Stimulated activated CD4-positive, alpha-beta T cell treated with anti-CD3 and anti-CD28 coated beads, Interleukin-2, amount 100 ng/mL, for 4 hours (primary cell): ENCODE data around the gene ISYNA1.

Experiments used
- DNase-seq: peaks from one replicate; pipeline ENCODE4 v3.0.0-alpha.2; 2020; ENCODE audit warnings: low read depth

Gene ISYNA1

DNA sequence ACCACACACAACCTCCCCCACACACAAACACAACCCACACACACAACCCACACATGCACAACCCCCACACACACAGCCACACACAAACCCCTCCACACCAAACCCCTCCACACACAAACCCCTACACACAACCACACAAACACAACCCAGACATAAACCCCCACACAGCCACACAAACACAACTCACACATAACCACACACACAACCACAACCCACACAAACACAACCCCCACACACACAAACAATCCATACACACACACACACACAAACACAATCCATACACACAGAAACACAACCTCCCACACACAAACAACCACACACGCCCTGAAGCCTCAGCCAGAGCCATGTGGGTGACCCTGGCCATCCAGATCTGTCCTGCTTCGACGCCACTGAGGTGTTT is 30.0 kb upstream of the ISYNA1 start:
- no peak for DNase-seq

DNA sequence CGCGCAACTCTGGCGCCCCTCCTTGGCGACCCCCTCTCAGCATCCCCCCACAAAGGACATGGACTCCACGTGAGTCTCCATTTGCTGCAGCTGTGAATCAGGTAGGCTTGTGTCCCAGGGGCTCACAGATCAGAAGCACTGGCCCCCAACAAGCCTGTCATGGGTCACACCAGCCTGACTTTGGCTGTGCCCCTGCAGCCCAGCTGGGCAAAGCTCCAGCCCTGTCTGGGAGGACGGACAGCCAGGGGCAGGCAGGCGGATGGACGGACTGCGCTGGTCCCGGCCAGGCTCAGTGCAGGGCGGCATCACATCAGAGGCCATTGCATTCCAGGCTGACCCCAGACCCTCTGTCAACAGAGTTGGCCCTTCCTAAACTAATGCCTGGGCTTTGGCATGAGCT is 28.4 kb upstream of the ISYNA1 start:
- DNase-seq, result no peak

DNA sequence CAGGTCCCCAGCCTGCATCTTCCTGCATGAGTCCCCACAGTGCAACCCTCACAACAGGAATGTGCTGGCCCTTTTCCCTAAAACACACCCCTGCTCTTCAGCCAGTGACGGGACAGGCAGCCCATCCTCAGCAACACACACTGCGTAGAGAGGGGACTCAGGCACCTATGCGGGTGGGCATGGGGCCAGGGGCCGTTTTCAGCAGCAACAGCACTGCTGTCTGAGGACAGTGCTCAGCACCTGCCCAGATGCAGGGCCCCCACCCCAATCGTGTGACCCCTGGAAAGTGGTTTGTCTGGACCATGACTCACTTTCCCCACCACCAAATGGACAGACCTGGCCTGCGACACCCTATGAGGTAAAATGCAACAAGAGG is 28.0 kb upstream of the ISYNA1 start:
- no peak for DNase-seq

DNA sequence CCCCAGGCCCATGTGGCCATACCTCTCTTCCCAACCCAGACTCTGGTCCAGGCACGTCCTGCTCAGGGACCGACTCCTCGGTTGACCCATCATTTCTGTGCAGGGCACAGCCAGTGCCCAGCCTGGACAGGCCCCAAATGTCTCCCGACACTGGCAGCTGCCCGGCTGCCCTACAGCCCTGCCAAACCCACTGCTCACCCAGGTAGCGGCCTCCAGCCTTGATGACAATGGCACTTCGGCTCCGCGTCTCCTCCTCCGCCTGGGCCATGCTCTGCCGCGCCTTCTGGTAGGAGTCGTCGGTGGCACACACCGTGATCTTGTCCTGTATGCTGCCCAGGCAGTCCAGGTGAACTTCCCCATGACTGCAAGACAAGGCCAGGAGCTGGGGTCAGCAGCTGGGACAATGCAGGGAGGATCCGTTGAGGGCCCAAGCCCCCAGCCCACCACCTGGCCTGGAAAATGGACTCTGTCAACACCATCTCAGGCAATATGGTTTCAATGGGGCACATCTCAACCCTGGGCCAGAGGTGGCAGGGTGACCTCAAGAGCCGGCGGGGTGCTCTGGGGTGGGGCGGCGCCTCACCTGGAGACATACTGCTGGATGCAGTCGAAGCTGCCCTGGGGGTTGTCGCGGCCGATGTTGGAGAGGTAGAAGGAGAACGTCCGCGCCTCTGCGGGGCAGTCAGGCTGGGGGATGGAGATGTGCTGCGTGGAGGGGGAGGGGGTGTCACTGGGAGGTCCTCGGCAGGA is 27.5 kb upstream of the ISYNA1 start:
- DNase-seq, result no peak

DNA sequence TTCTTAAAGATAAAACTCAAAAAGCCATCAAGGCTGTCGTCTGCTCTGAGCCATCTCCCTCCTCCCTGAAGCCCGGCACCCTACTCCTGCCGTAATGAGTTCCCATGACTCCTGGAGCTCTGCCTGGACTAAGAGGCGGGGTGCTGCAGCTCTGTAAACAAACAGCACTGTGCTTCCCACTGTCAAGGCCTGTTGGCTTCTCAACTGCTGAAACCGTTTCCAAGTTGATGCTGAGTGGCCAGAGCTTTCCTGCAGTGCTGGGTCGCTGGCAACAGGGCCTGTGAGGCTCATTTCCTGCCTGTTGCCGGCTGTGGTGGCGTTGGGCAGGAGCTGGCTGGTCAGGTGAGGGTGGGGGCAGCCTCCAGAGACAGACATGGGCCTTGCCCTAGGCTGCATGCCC is 26.7 kb upstream of the ISYNA1 start:
- no peak for DNase-seq

DNA sequence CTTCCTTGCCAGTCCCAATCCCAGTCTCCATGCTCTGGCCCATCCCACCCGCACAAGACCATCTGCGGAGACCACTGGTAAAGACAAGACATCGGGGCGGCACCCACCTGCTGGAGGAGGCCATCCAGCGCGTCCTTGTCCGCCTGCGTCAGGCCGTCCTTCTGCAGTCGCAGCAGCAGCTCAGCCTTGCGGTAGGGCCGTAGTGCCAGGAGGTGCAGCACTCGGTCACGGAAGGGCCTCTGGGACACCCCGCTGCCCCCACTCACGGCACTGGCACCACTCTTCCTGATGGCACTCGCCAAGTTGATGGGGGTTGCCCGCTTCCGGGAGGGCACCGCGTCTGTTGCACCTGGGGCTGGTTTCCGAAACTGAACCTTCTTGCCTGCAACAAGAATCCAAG is 23.5 kb upstream of the ISYNA1 start:
- no peak for DNase-seq

DNA sequence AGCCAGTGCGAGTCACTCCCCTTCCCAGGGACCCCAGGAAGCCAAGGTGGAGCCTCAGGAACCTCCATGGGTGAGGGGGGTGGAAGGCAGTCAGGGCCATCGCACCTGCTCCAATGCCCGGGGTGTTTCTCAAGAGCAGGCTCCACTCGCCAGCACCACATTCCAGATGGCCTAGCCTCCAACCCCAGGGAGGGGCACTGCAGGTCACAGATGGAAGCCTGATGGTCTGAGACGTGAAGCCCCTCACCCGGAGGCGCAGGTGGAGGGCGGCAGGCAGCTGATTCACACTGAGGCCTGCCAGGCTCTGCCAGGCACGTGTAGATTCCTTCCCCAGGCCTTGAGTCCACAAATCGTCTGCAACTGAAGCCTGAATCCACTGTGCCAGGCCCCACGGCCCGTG is 23.0 kb upstream of the ISYNA1 start:
- no peak for DNase-seq

DNA sequence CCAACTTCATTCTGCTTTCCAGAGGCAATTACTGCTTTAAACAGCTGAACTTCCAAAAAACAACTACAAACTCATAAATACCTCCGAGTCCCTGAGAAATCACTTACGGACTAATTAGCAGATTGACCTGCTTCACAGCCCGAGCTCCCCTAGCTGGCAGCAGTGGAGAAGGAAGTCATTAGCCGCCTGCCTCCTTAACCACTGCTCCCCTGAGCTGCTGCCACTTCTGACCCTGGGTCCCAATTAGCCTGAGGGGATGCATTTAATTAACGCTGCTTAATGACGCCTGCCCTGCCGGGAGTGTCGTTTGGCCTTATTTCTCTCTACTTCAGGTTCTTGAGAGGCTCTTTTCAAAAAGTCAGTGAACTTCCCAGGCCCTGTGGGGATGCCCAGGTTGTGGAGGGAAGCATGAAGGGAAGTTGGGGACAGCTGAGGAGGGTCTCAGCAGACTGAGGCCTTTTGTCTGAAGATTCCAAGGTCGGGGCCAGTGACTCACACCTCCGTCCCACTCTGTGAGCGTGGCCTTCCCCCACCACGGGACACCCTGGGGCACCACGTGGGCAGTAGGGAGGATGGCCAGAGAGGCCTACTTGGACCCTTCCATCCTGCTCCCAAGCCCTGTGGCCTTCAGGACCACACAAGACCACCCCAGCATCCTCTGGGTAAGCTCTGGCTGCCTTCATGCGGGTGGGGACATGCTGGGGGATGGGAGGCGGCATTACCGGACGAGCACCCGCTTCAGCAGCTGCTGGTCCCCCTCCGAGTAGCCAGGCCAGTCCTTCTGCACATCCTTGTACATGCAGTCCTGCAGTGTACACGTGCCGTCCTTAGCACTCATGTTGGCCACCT is 19.8 kb upstream of the ISYNA1 start:
- DNase-seq, result no peak

DNA sequence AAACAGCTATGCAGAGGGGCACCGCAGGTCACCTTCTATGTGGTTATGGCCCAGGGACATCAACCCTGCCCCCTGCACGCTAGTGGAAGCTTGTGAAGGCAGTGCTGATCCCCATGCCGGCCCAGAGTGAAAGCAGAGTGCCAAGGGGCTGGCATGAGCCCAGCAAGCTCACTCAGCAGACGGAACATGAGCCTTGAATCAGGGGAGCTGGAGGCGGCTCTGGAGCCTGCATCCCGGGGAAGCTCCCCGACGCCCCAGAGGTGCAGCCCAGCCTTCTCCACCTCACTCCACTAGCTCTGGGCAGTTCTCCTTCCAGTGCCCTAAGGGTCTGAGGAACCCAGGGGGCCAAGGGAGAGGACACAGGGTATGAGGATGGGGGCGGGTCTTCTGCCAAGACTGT is 19.0 kb upstream of the ISYNA1 start:
- DNase-seq, result no peak

DNA sequence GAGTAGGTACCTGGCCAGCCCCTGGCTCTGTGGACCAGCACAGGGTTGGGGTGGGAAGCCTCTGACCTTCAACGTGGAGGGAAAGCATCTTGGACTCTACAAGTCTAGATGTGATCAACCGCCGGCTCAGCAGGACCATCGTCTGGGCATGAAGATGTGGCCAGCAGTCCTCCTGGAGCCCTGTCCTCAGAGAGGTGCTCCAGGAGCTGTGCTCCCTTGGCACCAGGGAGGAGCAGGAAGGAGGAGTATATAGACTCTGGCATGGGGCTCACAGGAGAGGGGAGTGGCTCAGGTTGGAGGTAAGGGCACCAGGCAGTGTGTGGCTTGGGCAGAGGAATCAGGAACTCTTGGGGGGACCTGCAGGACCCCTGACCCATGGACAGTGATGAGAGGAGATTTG is 18.3 kb upstream of the ISYNA1 start:
- no peak for DNase-seq

DNA sequence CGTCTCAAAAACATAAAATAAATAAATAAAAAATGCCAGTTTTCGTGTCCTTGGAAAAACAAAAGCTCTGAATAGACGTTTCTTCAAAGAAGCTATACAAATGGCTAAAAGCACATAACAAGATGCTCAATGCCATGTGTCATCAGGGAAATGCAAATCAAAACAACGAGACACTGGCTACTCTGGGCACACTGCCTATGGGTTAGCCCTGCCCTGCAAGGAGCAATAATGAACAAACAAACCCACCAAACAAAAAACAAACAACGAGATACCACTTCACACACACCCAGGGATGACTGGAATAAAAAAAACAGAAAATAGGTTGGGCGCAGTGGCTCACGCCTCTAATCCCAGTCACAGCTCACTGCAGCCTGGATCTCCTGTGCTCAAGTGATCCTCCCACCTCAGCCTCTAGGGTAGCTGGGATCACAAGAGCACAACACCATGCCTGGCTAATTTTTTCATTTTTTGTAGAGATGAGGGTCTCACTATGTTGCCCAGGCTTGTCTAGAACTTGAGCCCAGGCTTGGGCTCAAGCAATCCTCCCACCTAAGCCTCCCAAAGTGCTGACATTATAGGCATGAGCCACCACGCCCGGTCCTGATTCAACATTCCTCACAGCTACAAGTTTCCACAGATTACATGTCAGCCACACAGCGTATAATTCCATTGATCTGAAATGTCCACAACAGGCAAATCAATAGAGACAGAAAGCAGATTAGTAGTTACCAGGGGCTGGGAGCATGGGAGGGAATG is 15.5 kb upstream of the ISYNA1 start:
- no peak for DNase-seq

DNA sequence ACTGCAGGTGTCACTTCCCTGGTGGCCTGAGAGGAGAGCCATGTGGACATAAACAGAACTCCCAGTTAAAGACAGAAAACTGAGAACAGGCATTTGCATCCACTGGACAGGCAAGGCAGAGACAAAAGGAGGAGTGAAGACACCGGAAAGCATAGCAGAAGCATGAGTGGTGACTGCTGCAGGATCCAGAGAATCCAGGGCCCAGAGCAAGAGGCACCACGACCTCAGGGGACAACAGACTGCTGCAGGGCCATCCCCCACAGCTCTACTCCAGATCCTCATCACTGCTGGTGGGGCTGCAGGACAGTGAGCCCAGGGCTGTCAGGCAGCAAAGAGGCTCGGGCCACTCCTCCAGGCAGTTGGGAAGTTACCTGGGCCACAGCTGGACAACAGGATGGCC is 14.5 kb upstream of the ISYNA1 start:
- DNase-seq, result no peak

DNA sequence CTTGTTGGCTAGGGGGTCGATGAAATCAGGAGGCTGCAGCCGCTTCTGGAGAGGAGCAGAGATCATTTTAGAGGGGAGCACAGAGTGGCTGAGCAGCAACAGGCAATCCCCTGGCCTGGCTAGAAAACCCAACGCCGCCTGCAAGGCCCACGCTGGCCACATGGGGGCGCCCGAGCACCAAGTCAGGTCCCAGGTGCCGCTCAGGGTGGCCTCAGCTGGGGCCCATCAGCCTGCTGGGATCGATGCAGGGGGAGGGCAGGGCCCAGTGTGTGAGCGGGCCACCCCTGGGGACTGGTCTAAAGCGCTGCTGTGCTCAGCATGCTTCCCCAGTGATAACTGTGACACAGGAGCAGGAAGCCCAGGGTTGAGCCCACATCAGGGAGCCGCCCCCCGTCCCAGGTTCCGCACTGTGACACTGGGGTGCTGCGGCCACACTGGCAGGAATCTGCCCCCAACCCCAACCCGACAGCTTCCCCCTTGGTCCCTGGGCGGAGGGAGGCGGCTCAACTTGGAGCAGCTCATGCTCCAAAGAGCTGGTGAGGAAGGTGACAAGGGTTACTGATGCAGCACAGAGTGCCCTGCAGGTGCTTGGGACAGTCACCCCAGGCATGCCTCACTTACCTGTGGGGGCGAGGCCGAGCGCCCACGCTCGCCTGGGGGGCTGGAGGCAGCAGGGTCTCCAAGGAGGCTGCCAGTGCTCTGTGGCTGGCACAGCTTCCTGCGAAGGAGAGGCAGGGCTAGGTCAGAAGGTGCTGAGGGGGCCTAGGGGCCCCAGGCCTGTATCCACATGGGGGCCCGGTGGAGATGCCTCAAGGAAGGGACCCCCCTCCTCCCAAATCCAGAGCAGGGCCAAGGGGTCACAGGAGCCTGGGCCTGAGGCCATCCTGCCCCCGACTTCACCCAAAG is 13.3 kb upstream of the ISYNA1 start:
- peak; percentile 75 for DNase-seq

DNA sequence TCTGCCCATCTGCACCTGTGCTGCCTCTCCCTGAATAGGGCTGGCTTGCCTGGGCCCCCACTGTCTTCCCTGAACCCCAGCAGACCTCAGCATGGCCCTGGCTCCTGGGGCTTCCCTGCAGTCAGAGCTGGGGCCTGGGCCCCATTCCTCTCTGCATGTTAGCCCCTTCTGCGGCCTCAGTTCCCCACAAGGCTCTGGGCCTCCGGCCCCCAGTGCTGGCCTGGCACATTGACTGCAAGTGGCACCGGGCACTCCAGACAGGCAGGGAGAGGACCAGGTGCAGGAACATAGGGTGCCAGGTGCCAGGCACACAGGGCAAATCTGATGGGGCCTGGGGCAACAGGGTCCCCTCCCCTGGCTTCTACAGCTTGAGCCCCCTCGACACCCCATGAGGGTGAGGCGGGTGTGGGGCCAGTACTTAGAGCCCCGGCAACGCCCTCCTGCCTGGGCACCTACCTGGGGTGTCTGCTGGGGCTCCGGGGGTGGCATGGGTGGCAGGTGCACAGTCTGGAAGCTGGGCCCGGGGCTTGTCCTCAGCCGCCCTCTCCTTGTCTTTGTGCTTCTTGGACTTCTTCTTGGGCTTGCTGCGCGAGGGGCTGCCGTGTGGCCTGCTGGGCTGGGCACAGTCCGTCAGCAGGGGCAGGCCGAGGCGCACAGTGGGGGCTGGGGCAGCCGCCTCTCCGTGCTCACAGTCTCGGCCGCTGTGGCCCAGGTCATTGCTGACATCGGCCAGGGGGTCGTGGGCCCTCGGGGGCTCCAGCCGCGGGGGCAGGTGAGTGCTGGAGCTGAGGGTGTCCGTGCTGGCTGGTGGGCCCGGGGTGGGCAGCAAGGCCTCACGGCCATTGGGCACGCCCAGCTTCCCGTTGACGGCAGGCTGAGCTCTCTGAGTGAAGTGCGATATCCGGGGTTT is 12.3 kb upstream of the ISYNA1 start:
- no peak for DNase-seq

DNA sequence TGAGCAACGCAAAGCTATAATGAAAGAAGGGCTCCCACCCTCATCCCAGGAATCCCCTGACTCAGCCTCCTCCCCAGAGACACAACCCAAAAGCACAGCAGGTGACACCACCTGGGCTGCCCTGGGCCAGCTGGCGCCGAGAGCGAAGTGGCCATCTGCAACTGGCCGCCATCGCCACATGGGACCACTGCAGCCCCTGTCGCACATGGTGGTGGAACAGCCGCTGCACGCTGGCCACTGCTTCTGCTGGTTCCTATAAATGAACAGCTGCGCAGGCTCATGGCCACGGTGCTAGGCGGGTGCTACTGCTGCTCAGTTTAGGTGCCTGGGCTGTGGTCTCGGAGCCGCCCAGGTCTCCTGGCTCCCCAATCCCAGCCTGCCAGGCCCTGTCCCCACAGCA is 11.6 kb upstream of the ISYNA1 start:
- DNase-seq, result no peak

DNA sequence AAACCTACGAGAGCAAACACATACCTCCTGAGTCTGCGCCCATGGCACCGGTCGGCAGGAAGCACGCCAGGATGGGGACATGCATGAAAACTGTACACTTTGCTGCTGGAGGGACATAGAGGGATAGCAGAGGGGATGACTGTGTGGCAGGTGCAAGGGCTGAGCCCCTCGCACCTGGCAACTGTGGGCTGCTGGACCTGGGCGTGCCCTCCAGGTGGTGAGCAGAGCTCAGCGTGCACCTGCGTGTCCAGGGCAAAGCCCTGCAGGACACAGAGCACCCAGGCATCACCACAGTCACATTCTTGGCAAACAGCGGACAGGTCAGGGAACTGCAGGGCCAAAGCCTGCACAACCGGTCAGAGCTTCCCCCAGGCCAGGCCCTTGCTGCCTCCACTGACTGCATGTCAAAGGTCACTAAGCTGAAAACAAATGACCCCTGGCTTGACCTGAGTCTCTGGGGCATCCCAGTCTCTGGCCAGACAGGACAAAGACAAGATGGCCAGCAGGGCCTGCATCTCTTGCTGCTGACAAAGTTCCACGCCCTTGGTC is 9.0 kb upstream of the ISYNA1 start:
- no peak for DNase-seq

DNA sequence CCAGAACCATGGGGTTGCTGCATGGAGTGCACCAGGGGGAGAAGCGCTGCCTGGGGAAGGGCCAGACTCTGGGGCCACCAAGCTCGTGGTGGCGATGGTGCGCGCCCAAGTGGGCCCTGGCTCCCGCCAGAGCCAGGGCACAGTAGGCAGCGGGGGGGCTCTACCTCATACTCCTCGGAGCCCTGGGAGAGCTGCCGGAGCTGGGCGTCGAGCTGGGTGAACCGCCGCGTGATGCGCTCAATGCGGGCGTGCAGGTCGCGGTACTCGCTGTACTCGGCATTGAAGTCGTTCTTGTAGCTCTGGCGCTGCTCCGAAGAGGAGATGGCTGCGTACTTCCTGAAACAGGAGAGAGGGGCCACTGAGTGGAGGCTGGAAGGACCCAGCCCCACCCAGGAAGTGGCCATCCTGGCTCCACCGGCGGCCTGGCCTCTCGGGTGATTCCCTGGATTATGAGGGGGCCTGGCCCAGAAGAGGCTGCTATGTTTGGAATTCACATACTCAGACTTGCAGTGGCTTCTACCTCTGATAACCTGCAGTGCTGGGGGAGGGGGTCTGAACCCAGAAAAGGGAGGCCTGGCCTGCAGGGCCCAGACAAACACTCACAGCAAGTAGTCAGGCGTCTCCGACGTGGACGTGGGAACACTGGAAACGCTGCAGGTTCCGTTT is 8.3 kb upstream of the ISYNA1 start:
- no peak for DNase-seq

DNA sequence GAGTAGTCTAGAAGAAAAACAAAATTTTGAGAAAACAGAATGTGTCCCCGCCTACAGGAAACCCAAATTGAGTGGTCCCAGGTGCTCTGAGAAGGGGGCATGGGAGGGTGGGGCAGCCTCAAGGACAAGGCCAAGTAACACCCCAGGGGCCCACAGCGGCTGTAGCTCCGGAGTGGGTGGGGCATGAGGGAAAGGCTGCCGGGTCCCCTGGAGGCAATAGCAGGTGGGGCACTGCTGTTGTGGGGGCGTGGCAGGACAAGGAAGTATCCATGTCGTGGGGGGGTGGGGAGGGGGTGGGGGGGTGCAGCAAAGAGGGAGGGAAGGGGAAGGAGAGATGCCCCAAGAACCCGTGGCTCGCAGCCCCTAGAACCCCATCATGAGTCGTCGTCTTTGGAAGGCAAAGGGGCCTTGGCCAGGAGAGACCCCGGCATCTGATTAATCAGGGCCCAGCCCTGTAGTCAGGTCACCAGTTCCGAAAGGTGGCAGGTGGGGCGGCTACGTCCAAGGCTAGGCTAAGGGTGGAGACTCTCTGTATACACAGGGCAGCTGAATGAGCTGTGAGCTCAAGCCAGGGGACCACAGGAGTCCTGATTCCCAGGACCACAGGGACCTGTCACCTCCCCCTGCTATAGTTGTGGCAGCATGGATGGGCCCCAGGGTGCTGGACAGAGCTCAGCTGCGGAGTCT is 7.5 kb upstream of the ISYNA1 start:
- DNase-seq, result no peak

DNA sequence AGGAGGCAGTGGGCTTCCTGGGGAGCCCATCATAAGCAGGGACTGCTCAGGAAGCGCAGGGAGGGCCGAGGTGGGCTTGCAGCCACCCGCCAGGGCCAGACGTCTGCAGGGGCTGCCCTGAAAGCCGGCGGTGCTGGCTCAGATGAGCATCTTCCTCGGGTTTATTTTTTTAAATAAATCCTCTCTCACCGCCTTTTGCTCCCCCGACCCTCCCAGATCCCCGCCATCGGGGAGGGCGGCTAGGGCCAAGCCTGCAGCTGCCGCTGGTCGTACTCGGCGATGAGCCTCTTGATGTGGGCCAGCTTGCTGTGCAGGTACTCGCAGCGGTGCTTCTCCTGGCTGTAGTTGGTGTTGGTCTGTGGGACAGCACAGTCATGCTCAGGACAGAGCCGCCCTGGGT is 6.6 kb upstream of the ISYNA1 start:
- DNase-seq, result no peak
